ENCODE data around the gene PROS1.
"Not testable (repeated sequence)": the region's sequence is repeated elsewhere in the genome, so short reads cannot be mapped to it uniquely, and the experiment has no call there.

GRCh38 chr3:93877427-93877826, 96.3 kb downstream of the PROS1 start:
- not testable (repeated sequence) for TF ChIP-seq POLR2A (IDR thresholded peaks at IDR 0.05; ENCODE audit: low read length); GATA1 (IDR thresholded peaks at IDR 0.05; ENCODE audit: low read depth, low read length)
